Measurements from ENCODE around the gene IFI27. TPM values are rescaled to one million over a fixed set of nuclear protein-coding genes. Genes with fewer than 3 reads are reported as not detected.
"Not testable (repeated sequence)": the region's sequence is repeated elsewhere in the genome, so short reads cannot be mapped to it uniquely, and the experiment has no call there.

Gene IFI27
- total RNA-seq: 100 to 1,000 TPM; 118 to 502 (median 368) TPM

DNA sequence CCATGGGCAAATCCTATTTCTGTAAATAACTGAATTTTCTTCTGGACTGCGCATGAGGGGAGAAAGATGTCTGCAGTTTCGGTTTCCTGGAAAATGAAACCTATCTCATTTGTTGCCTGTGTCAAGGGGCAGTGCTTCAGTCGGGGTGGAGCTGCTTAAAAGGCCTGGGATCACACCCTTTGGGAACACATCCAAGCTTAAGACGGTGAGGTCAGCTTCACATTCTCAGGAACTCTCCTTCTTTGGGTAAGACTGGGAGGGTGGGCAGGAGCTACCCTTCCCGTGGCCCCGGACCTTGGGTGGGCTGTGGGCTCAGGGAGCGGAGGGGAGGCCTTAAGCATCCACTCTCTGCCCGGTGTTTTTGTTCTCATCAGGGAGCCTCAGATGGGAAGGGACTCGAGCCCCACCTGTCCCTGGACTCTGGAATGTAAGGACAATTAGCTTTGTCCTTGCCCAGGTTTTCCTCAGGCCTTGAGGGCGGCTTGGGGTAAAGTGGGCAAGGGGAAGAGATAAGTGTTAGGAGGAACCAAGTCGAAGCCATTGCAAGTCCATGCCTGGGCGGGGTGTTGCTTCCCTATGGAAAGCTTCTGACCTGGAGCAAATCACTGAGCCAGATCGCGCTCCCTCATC, at the start of gene IFI27:
IFI27 (plus strand) TSS at position 185 of the 630 bp plus-strand sequence.
- peak within 1 kb of the TSS; percentile 84 to 94 (median 88) for H3K27ac ChIP-seq

DNA sequence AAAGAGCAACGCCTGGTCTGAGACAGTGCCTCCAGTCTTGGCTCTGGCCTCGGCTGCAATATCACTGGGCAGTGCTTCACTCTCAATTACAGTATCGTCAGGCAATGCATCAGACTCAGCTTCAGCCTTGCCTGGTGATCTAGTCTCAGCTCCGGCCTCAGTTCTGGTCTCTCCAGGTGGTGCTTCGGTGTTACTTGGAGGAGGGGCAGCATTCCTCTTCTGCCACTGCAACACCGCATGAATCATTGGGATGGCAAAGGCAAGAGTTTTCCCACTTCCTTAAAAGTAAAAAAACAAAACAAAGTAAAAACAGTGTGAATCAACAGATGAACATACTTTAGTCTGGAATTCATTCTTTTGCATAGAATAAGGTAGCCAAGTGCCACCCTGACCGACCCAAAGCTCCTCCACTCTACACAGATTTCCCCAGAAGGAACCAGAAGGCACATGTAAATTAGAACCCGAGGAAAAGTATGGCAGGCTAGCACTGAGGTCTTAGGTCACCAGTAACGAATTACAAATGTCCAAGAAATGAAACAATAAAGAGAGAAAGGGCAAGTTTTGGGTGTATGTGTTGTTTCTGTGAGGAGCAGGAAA, 48.1 kb upstream of the IFI27 start:
- Histone ChIP-seq H3K27ac (no peak overlapping the region), H3K4me3 (no peak overlapping the region), H3K4me1 (peaks cover 0 to 71% (median 8%) of the 10 kb centered on the region in 4 donors), H3K36me3 (peaks cover 0 to 76% (median 20%) of the 10 kb centered on the region in 3 donors), H3K27me3 (no peaks in the 10 kb centered on the region), H3K9me3 (peaks cover 0 to 4% (median 0%) of the 10 kb centered on the region in 4 donors)
- DNase-seq (ENCODE audit: low spot score in 2 of 2): no peak
- no peak for TF ChIP-seq EP300 (IDR thresholded peaks at IDR 0.05)
- WGBS, 2 donors: 68 to 72% methylated on average over 9 of the region's 9 CpGs

More for the DNA sequence above, at the start of gene IFI27:
- DNase-seq (ENCODE audit: low spot score in 2 of 2): peak; percentile 59 to 78
- no peaks in the 10 kb centered on the region for H3K27me3 ChIP-seq
- 54 to 56% methylated on average over 14 of the region's 14 CpGs for WGBS, 2 donors
- no peaks in the 10 kb centered on the region for H3K36me3 ChIP-seq
- H3K4me1 ChIP-seq: peaks cover 0 to 43% (median 13%) of the 10 kb centered on the region in 4 donors
- TF ChIP-seq EP300 (IDR thresholded peaks at IDR 0.05) (peak in 1 of 2 donors; percentile 89), POLR2A (IDR thresholded peaks at IDR 0.05) (peak; percentile 21 to 76)
- TF ChIP-seq, protein P1, sequence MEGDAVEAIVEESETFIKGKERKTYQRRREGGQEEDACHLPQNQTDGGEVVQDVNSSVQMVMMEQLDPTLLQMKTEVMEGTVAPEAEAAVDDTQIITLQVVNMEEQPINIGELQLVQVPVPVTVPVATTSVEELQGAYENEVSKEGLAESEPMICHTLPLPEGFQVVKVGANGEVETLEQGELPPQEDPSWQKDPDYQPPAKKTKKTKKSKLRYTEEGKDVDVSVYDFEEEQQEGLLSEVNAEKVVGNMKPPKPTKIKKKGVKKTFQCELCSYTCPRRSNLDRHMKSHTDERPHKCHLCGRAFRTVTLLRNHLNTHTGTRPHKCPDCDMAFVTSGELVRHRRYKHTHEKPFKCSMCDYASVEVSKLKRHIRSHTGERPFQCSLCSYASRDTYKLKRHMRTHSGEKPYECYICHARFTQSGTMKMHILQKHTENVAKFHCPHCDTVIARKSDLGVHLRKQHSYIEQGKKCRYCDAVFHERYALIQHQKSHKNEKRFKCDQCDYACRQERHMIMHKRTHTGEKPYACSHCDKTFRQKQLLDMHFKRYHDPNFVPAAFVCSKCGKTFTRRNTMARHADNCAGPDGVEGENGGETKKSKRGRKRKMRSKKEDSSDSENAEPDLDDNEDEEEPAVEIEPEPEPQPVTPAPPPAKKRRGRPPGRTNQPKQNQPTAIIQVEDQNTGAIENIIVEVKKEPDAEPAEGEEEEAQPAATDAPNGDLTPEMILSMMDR (IDR thresholded peaks at IDR 0.05): no peak
- H3K4me3 ChIP-seq: peak within 1 kb of the TSS; percentile 26 to 56 (median 38)
- H3K9me3 ChIP-seq: no peaks in the 10 kb centered on the region

DNA sequence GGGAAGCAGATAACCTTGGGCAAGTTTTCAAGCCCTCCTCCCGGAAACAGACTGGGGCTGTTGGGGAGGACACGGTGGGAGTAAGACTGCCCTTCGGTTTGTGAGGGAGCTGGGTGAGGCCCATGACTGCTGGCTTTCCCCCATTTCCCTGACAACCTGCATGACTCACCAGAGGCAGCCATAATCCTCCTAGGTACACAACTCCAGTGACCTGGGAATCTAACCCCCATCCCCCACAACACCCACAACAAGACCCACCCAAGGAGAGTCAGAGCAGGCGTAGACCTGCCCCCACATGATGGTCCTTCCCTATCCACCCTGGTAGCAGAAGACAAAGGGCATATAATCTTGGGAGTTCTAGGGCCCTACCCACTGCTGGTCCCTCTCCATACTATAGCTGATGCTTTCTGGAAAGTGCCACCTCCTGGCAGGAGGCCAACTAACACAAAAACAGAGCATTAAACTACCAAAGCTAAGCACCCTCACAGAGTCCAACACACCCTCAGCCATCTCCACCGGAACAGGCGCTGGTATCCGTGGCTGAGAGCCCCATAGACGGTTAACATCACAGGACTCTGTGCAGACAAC, 44.4 kb upstream of the IFI27 start:
- Histone ChIP-seq H3K36me3 (peaks cover 0 to 38% (median 4%) of the 10 kb centered on the region in 3 donors), H3K4me3 (no peak overlapping the region), H3K4me1 (peaks cover 0 to 47% (median 7%) of the 10 kb centered on the region in 4 donors), H3K27me3 (no peaks in the 10 kb centered on the region), H3K27ac (no peak overlapping the region), H3K9me3 (peaks cover 0 to 22% (median 8%) of the 10 kb centered on the region in 4 donors)
- no peak for DNase-seq (ENCODE audit: low spot score in 2 of 2)
- WGBS, 2 donors: 85 to 86% methylated on average over 8 of the region's 8 CpGs
- TF ChIP-seq EP300 (IDR thresholded peaks at IDR 0.05) (no peak), POLR2A (IDR thresholded peaks at IDR 0.05) (no peak)
- TF ChIP-seq, protein P1 (IDR thresholded peaks at IDR 0.05): no peak

DNA sequence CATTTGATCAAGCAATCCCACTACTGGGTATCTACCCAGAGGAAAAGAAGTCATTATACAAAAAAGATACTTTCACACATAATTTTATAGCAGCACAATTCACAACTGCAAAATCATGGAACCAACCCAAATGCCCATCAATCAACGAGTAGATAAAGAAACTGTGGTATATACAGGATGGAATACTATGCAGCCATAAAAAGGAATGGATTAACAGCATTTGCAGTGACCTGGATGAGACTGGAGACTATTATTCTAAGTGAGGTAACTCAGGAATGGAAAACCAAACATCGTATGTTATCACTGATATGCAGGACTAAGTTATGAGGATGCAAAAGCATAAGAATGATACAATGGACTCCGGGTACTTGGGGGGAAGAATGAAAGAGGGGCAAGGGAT, 38.5 kb upstream of the IFI27 start:
- Histone ChIP-seq H3K36me3 (peaks cover 0 to 42% (median 0%) of the 10 kb centered on the region in 3 donors), H3K4me1 (peaks cover 0 to 22% (median 8%) of the 10 kb centered on the region in 4 donors), H3K9me3 (peaks cover 0 to 51% (median 14%) of the 10 kb centered on the region in 4 donors)
- not testable (repeated sequence) for H3K27ac ChIP-seq; H3K4me3 ChIP-seq; H3K27me3 ChIP-seq; DNase-seq (ENCODE audit: low spot score in 2 of 2)
- 94 to 95% methylated on average over 3 of the region's 3 CpGs for WGBS, 2 donors

DNA sequence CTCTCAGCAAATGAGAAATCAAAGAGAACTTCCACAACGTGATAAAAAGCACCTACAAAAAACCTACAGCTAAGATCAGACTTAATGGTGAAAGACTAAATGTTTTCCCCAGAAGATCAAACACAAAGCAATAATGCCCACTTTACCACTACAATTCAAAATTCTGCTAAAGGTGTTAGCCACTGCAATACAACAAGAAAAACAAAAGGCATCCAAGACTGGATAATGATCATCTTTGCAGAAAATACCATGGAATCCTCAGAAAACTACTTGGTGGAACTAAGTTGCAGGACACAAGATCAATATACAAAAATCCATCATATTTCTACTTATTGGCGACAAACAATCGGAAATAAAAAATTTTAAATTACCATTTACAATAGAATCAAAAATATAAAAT, 36.0 kb upstream of the IFI27 start:
- 94 to 95% methylated on average over 3 of the region's 3 CpGs for WGBS, 2 donors
- no peak for DNase-seq (ENCODE audit: low spot score in 2 of 2)
- H3K4me3 ChIP-seq: no peak overlapping the region
- H3K27me3 ChIP-seq: no peaks in the 10 kb centered on the region
- TF ChIP-seq, protein P1 (IDR thresholded peaks at IDR 0.05): no peak
- no peak for TF ChIP-seq EP300 (IDR thresholded peaks at IDR 0.05)
- TF ChIP-seq POLR2A (IDR thresholded peaks at IDR 0.05): no peak
- peaks cover 0 to 55% (median 0%) of the 10 kb centered on the region in 3 donors for H3K36me3 ChIP-seq
- peaks cover 0 to 36% (median 9%) of the 10 kb centered on the region in 4 donors for H3K9me3 ChIP-seq
- H3K4me1 ChIP-seq: peaks cover 0 to 45% (median 31%) of the 10 kb centered on the region in 4 donors
- no peak overlapping the region for H3K27ac ChIP-seq

DNA sequence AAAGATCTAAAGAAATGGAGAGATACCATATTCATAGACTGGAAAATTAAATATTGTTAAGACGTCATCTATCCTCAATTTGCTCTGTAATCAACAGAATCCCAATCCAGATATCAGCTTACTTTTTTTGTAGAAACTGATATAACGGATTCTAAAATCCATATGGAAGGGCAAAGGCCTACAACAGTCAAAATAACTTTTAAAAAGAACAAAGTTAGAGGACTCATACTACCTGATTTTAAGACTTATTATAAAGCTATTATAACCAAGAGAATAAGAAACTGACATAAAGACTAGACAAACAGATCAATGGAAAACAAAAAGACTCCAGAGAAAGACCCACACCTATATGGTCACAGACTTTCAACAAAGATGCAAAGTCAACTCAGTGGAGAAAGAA, 35.5 kb upstream of the IFI27 start:
- H3K4me3 ChIP-seq: no peak overlapping the region
- no peak for TF ChIP-seq EP300 (IDR thresholded peaks at IDR 0.05)
- no peak overlapping the region for H3K27ac ChIP-seq
- 97 to 98% methylated on average over 2 of the region's 2 CpGs for WGBS, 2 donors
- H3K9me3 ChIP-seq: peaks cover 0 to 31% (median 7%) of the 10 kb centered on the region in 4 donors
- H3K4me1 ChIP-seq: peaks cover 0 to 49% (median 32%) of the 10 kb centered on the region in 4 donors
- no peaks in the 10 kb centered on the region for H3K27me3 ChIP-seq
- peaks cover 0 to 55% (median 0%) of the 10 kb centered on the region in 3 donors for H3K36me3 ChIP-seq
- DNase-seq (ENCODE audit: low spot score in 2 of 2): no peak
